HepG2 (cell line): ENCODE data around the gene CATSPERD. TPM values are rescaled to one million over a fixed set of nuclear protein-coding genes. Genes with fewer than 3 reads are reported as not detected.

ENCODE experiments used
- ADNP ChIP-seq: sonication (generic); formaldehyde crosslinking; IDR thresholded peaks from 2 replicates; pipeline ENCODE4 v1.4.0; 2020; ENCODE audit warnings: missing genetic modification reagents
- ATF7-NPFF ChIP-seq: sonication (generic); formaldehyde crosslinking; IDR thresholded peaks from 2 replicates; pipeline ENCODE4 v1.8.1; 2023; ENCODE audit warnings: mild to moderate bottlenecking, low read depth, missing genetic modification reagents, moderate library complexity
- CENPX ChIP-seq: sonication (generic); formaldehyde crosslinking; IDR thresholded peaks from 2 replicates; pipeline ENCODE4 v1.9.0; 2021; ENCODE audit warnings: mild to moderate bottlenecking, missing genetic modification reagents, moderate library complexity
- E2F1 ChIP-seq: sonication (generic); formaldehyde crosslinking; IDR thresholded peaks from 2 replicates; pipeline ENCODE4 v1.5.0; 2020; ENCODE audit warnings: missing genetic modification reagents
- FOXK1 ChIP-seq: sonication (generic); formaldehyde crosslinking; IDR thresholded peaks from 2 replicates; pipeline ENCODE4 v1.4.0; 2020; ENCODE audit warnings: low read depth, missing genetic modification reagents, borderline replicate concordance
- GTF2F1 ChIP-seq: fragments of 150-350 bp; IDR thresholded peaks from 2 replicates; pipeline ENCODE4 v1.6.1; 2014; ENCODE audit warnings: low read length
- MTA3 ChIP-seq: sonication (generic); formaldehyde crosslinking; IDR thresholded peaks from 2 replicates; pipeline ENCODE4 v1.4.0; 2020; ENCODE audit warnings: missing genetic modification reagents
- PLRG1 ChIP-seq: fragments of 450-650 bp; conservative IDR thresholded peaks from 2 replicates; pipeline ENCODE4 v1.6.1; 2016
- RCOR2 ChIP-seq: IDR thresholded peaks from 2 replicates; pipeline ENCODE4 v1.6.1; 2016; ENCODE audit warnings: missing biosample characterization, missing genetic modification reagents
- RELA ChIP-seq: sonication (generic); formaldehyde crosslinking; IDR thresholded peaks from 2 replicates; pipeline ENCODE4 v1.4.0; 2020; ENCODE audit warnings: missing genetic modification reagents
- SATB2 ChIP-seq: sonication (generic); formaldehyde crosslinking; IDR thresholded peaks from 2 replicates; pipeline ENCODE4 v1.5.0; 2020; ENCODE audit warnings: missing genetic modification reagents
- SPEN ChIP-seq: sonication (generic); formaldehyde crosslinking; IDR thresholded peaks from 2 replicates; pipeline ENCODE4 v1.5.1; 2020; ENCODE audit warnings: low read depth, mild to moderate bottlenecking, missing genetic modification reagents
- SRSF4 ChIP-seq: fragments of 200-400 bp; formaldehyde crosslinking; IDR thresholded peaks from one replicate; pipeline ENCODE4 v1.6.1; 2018; ENCODE audit warnings: mild to moderate bottlenecking, low read depth, low read length, moderate library complexity; ENCODE audit not compliant: poor library complexity, severe bottlenecking
- SRSF9 ChIP-seq: fragments of 200-400 bp; formaldehyde crosslinking; IDR thresholded peaks from 2 replicates; pipeline ENCODE4 v1.6.1; 2018; ENCODE audit warnings: borderline replicate concordance, mild to moderate bottlenecking, low read depth, low read length; ENCODE audit not compliant: insufficient read depth, poor library complexity, severe bottlenecking
- STAG1 ChIP-seq: sonication (generic); formaldehyde crosslinking; IDR thresholded peaks from 2 replicates; pipeline ENCODE4 v1.4.0; 2020; ENCODE audit warnings: missing genetic modification reagents
- TCF7 ChIP-seq: sonication (generic); IDR thresholded peaks from 2 replicates; pipeline ENCODE4 v1.6.1; 2016; ENCODE audit warnings: antibody characterized with exemption, low read depth
- THRA ChIP-seq: sonication (generic); formaldehyde crosslinking; IDR thresholded peaks from 2 replicates; pipeline ENCODE4 v1.4.0; 2020; ENCODE audit warnings: missing genetic modification reagents, borderline replicate concordance
- XRCC5 ChIP-seq: fragments of 200-400 bp; formaldehyde crosslinking; optimal IDR thresholded peaks from 2 replicates; pipeline ENCODE3; 2017; ENCODE audit warnings: mild to moderate bottlenecking, low read length
- ZNF34 ChIP-seq: sonication (generic); formaldehyde crosslinking; IDR thresholded peaks from 2 replicates; pipeline ENCODE4 v1.4.0; 2020; ENCODE audit warnings: mild to moderate bottlenecking, missing genetic modification reagents, borderline replicate concordance
- ZNF562 ChIP-seq: sonication (generic); formaldehyde crosslinking; IDR thresholded peaks from 2 replicates; pipeline ENCODE4 v1.8.0; 2022; ENCODE audit warnings: missing genetic modification reagents, borderline replicate concordance
- ZNF572 ChIP-seq: sonication (generic); formaldehyde crosslinking; IDR thresholded peaks from 2 replicates; pipeline ENCODE4 v1.5.1; 2020; ENCODE audit warnings: mild to moderate bottlenecking, missing genetic modification reagents
- ZNF782 ChIP-seq: sonication (generic); formaldehyde crosslinking; IDR thresholded peaks from 2 replicates; pipeline ENCODE4 v1.4.0; 2020; ENCODE audit warnings: missing genetic modification reagents, mild to moderate bottlenecking, borderline replicate concordance
- ZZZ3 ChIP-seq: sonication (generic); formaldehyde crosslinking; IDR thresholded peaks from 2 replicates; pipeline ENCODE4 v1.4.0; 2020; ENCODE audit warnings: missing genetic modification reagents, mild to moderate bottlenecking, borderline replicate concordance
- polyA plus RNA-seq, 8 experiments: library from polyadenylated mRNA; depleted of rRNA in 3 of 8; stranded (reverse) in 7 of 8; unstranded in 1 of 8; fragments of >200 nt; fragmentation: Illumina TruSeq in 4 of 8; extraction: Trizol in 4 of 8; gene quantifications; 2 replicates each; pipeline versions ENCODE4 v1.2.1 to v1.2.3, GENCODE V29; 2011 to 2016; ENCODE audit warnings: low read depth in 4 of 8, missing spikeins in 1 of 8, mixed read lengths in 1 of 8; ENCODE audit not compliant: insufficient read depth in 1 of 8
- total RNA-seq, 5 experiments: library from RNA; depleted of rRNA; stranded (reverse); fragments of >200 nt; fragmentation: Illumina TruSeq; extraction: Trizol; gene quantifications; 2 replicates each; pipeline ENCODE4 v1.2.3, GENCODE V29; 2016; ENCODE audit warnings: low read depth in 1 of 5
- TF ChIP-seq, protein P1 (sequence below): sonication (generic); formaldehyde crosslinking; IDR thresholded peaks from 2 replicates; pipeline ENCODE4 v1.4.0; 2020; ENCODE audit warnings: missing genetic modification reagents
- TF ChIP-seq, protein P2 (sequence below): sonication (generic); formaldehyde crosslinking; IDR thresholded peaks from 2 replicates; pipeline ENCODE4 v1.5.0; 2020; ENCODE audit warnings: mild to moderate bottlenecking, missing genetic modification reagents, borderline replicate concordance

CATSPERD gene
- total and polyA plus RNA-seq, 2 of the 13 experiments (the other 11 are each of a cell fraction or from before 2014, with no cell fraction given), result 0.04 TPM; not detected in 1

GRCh38 chr19:5803752-5804515 lies 83.5 kb downstream of the CATSPERD start (continued):
- TF ChIP-seq ADNP (CRISPR knock-in tag), result no peak
- 0 out of 2 replicates have a peak, but pooled peaks have one; percentile 58 for TF ChIP-seq E2F1
- no peak; the same call in 1 of the 2 replicates for TF ChIP-seq FOXK1 (CRISPR knock-in tag)
- no peak for TF ChIP-seq GTF2F1
- TF ChIP-seq XRCC5, result peak; percentile 96
- no peak for TF ChIP-seq SATB2 (CRISPR knock-in tag)
- TF ChIP-seq, protein P1, sequence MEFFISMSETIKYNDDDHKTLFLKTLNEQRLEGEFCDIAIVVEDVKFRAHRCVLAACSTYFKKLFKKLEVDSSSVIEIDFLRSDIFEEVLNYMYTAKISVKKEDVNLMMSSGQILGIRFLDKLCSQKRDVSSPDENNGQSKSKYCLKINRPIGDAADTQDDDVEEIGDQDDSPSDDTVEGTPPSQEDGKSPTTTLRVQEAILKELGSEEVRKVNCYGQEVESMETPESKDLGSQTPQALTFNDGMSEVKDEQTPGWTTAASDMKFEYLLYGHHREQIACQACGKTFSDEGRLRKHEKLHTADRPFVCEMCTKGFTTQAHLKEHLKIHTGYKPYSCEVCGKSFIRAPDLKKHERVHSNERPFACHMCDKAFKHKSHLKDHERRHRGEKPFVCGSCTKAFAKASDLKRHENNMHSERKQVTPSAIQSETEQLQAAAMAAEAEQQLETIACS, result peak; percentile 30; the same call in 1 of the 2 replicates
- peak; percentile 66 for TF ChIP-seq ZNF782
- no peak for TF ChIP-seq CENPX
- no peak for TF ChIP-seq TCF7
- TF ChIP-seq ZNF562 (CRISPR knock-in tag), result no peak
- peak; percentile 31; the same call in 1 of the 2 replicates for TF ChIP-seq THRA (CRISPR knock-in tag)
- TF ChIP-seq, protein P2, sequence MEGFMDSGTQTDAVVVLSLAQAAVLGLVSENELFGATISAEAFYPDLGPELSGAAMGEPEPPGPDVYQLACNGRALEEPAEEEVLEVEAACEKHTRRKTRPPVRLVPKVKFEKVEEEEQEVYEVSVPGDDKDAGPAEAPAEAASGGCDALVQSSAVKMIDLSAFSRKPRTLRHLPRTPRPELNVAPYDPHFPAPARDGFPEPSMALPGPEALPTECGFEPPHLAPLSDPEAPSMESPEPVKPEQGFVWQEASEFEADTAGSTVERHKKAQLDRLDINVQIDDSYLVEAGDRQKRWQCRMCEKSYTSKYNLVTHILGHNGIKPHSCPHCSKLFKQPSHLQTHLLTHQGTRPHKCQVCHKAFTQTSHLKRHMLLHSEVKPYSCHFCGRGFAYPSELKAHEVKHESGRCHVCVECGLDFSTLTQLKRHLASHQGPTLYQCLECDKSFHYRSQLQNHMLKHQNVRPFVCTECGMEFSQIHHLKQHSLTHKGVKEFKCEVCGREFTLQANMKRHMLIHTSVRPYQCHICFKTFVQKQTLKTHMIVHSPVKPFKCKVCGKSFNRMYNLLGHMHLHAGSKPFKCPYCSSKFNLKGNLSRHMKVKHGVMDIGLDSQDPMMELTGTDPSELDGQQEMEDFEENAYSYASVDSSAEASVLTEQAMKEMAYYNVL (CRISPR knock-in tag), result 0 out of 2 replicates have a peak, but pooled peaks have one; percentile 46
- TF ChIP-seq RELA (CRISPR knock-in tag), result 0 out of 2 replicates have a peak, but pooled peaks have one; percentile 84
- no peak for TF ChIP-seq SRSF4
- TF ChIP-seq SPEN (CRISPR knock-in tag), result peak; percentile 78
- TF ChIP-seq ZNF572 (CRISPR knock-in tag), result 0 out of 2 replicates have a peak, but pooled peaks have one; percentile 62
- peak; percentile 97 for TF ChIP-seq STAG1 (CRISPR knock-in tag)
- TF ChIP-seq MTA3 (CRISPR knock-in tag), result no peak
- peak; percentile 65; the same call in 1 of the 2 replicates for TF ChIP-seq RCOR2 (CRISPR knock-in tag)
- TF ChIP-seq ZNF34 (CRISPR knock-in tag), result 0 out of 2 replicates have a peak, but pooled peaks have one; percentile 20
- TF ChIP-seq ATF7-NPFF (CRISPR knock-in tag), result peak; percentile 92
- TF ChIP-seq ZZZ3 (CRISPR knock-in tag), result no peak
- TF ChIP-seq SRSF9, result no peak
- no peak for TF ChIP-seq PLRG1
